SK-N-SH treated with all-trans-retinoic acid at 6 μM for 48 hours (cell line): Measurements from ENCODE around the gene CCDC73.

Source experiments
- ARNTL ChIP-seq: fragments of 450-650 bp; formaldehyde crosslinking; IDR thresholded peaks from 2 replicates; pipeline ENCODE4 v1.5.0; 2020; ENCODE audit warnings: low read depth, mild to moderate bottlenecking, moderate library complexity, borderline replicate concordance
- BACH2 ChIP-seq: fragments of 250-450 bp; sonication (Bioruptor Pico); IDR thresholded peaks from 2 replicates; pipeline ENCODE4 v1.9.0; 2021; ENCODE audit warnings: mild to moderate bottlenecking, borderline replicate concordance
- CSRNP3 ChIP-seq: fragments of 250-450 bp; sonication (Bioruptor Pico); IDR thresholded peaks from 2 replicates; pipeline ENCODE4 v1.5.1; 2021; ENCODE audit warnings: mild to moderate bottlenecking, moderate library complexity
- GLIS3 ChIP-seq: fragments of 250-450 bp; sonication (Bioruptor Pico); IDR thresholded peaks from 2 replicates; pipeline ENCODE4 v1.5.0; 2020; ENCODE audit warnings: mild to moderate bottlenecking, moderate library complexity
- OSR1 ChIP-seq: fragments of 250-450 bp; sonication (Bioruptor Pico); IDR thresholded peaks from 2 replicates; pipeline ENCODE4 v1.8.0; 2022; ENCODE audit warnings: moderate library complexity, mild to moderate bottlenecking, inconsistent platforms
- PPARA ChIP-seq: fragments of 250-450 bp; sonication (Bioruptor Pico); IDR thresholded peaks from 2 replicates; pipeline ENCODE4 v1.5.0; 2020; ENCODE audit warnings: mild to moderate bottlenecking, borderline replicate concordance
- RARB ChIP-seq: fragments of 250-450 bp; sonication (Bioruptor Pico); IDR thresholded peaks from 2 replicates; pipeline ENCODE4 v1.8.0; 2021; ENCODE audit warnings: mild to moderate bottlenecking, moderate library complexity
- SNAI2 ChIP-seq: fragments of 250-450 bp; sonication (Bioruptor Pico); IDR thresholded peaks from 2 replicates; pipeline ENCODE4 v1.5.0; 2020; ENCODE audit warnings: mild to moderate bottlenecking, moderate library complexity
- TOX ChIP-seq: fragments of 250-450 bp; sonication (Bioruptor Pico); IDR thresholded peaks from 2 replicates; pipeline ENCODE4 v1.8.0; 2021; ENCODE audit warnings: mild to moderate bottlenecking, moderate library complexity, borderline replicate concordance
- TSHZ2 ChIP-seq: fragments of 250-450 bp; sonication (Bioruptor Pico); IDR thresholded peaks from 2 replicates; pipeline ENCODE4 v1.5.0; 2020; ENCODE audit warnings: mild to moderate bottlenecking, moderate library complexity
- ZC3H10 ChIP-seq: fragments of 250-450 bp; sonication (Bioruptor Pico); IDR thresholded peaks from 2 replicates; pipeline ENCODE4 v1.5.1; 2021; ENCODE audit warnings: mild to moderate bottlenecking, moderate library complexity
- ZFP3 ChIP-seq: fragments of 250-450 bp; sonication (Bioruptor Pico); IDR thresholded peaks from 2 replicates; pipeline ENCODE4 v1.5.0; 2020; ENCODE audit warnings: mild to moderate bottlenecking, moderate library complexity
- ZFP30 ChIP-seq: fragments of 450-650 bp; formaldehyde crosslinking; IDR thresholded peaks from 2 replicates; pipeline ENCODE4 v1.5.0; 2022; ENCODE audit warnings: mild to moderate bottlenecking, moderate library complexity

GRCh38 chr11:32817852-32818183 lies 23.4 kb upstream of the CCDC73 start:
- TF ChIP-seq CSRNP3 (CRISPR knock-in tag) (no peak), ARNTL (CRISPR knock-in tag) (no peak), OSR1 (CRISPR knock-in tag) (no peak), GLIS3 (no peak), TSHZ2 (no peak), RARB (CRISPR knock-in tag) (no peak), PPARA (CRISPR knock-in tag) (no peak), ZFP30 (no peak), BACH2 (CRISPR knock-in tag) (no peak), ZC3H10 (CRISPR knock-in tag) (no peak), ZFP3 (no peak), SNAI2 (no peak), TOX (CRISPR knock-in tag) (no peak)
